Measurements from ENCODE around the gene IL4R. TPM values are rescaled to one million over a fixed set of nuclear protein-coding genes. Genes with fewer than 3 reads are reported as not detected.

IL4R gene
- total RNA-seq, 1 donor from 2014 or later = 9.6 TPM

GRCh38 chr16:27323781-27324561, 10.2 kb downstream of the IL4R start:
- Histone ChIP-seq H3K27ac (no peak overlapping the region), H3K4me2 (no peak overlapping the region), H3K79me2 (ENCODE audit: low read depth) (no peaks in the 10 kb centered on the region), H3K27me3 (peaks cover 4% of the 10 kb centered on the region), H3F3A (ENCODE audit: low read depth) (peaks cover 11% of the 10 kb centered on the region), H4K20me1 (ENCODE audit: low read depth) (peaks cover 17% of the 10 kb centered on the region), H3K9me3 (ENCODE audit: low read depth) (no peaks in the 10 kb centered on the region), H2AFZ (replicated peaks) (no peak overlapping the region), H3K4me3 (no peak overlapping the region), H3K36me3 (no peaks in the 10 kb centered on the region), H3K9ac (no peak overlapping the region), H3K4me1 (peaks cover 18% of the 10 kb centered on the region)
- Mint-ChIP-seq H3K4me3 (no peak overlapping the region), H3K4me1 (peaks cover 19% of the 10 kb centered on the region), H3K27me3 (ENCODE audit: insufficient read depth, low read depth) (peaks cover 10% of the 10 kb centered on the region), H3K27ac (no peak overlapping the region), H3K9me3 (peaks cover 2% of the 10 kb centered on the region), H3K36me3 (peaks cover under 1% of the 10 kb centered on the region)
- no peak for DNase-seq (ENCODE audit: low spot score)
- no peak for TF ChIP-seq EZH2phosphoT487 (IDR thresholded peaks at IDR 0.05)
- TF ChIP-seq EZH2 (IDR thresholded peaks at IDR 0.05) = no peak
- no peak for TF ChIP-seq CTCF (IDR thresholded peaks at IDR 0.05)

GRCh38 chr16:27324851-27325301, 11.1 kb downstream of the IL4R start:
- H3K4me1 ChIP-seq = peaks cover 18% of the 10 kb centered on the region
- DNase-seq (ENCODE audit: low spot score) = peak; percentile 32
- no peak overlapping the region for H3K9ac ChIP-seq
- H3K9me3 Mint-ChIP-seq = peaks cover 4% of the 10 kb centered on the region
- no peak overlapping the region for H2AFZ ChIP-seq (replicated peaks)
- peaks cover 21% of the 10 kb centered on the region for H3K4me1 Mint-ChIP-seq
- H3K4me2 ChIP-seq = no peak overlapping the region
- peaks cover 11% of the 10 kb centered on the region for H3F3A ChIP-seq (ENCODE audit: low read depth)
- H3K27me3 Mint-ChIP-seq (ENCODE audit: insufficient read depth, low read depth) = peaks cover 13% of the 10 kb centered on the region
- H3K9me3 ChIP-seq (ENCODE audit: low read depth) = no peaks in the 10 kb centered on the region
- no peak for TF ChIP-seq EZH2phosphoT487 (IDR thresholded peaks at IDR 0.05)
- no peak for TF ChIP-seq CTCF (IDR thresholded peaks at IDR 0.05)
- no peak for TF ChIP-seq EZH2 (IDR thresholded peaks at IDR 0.05)
- no peaks in the 10 kb centered on the region for H3K36me3 ChIP-seq
- H3K4me3 ChIP-seq = no peak overlapping the region
- peaks cover 17% of the 10 kb centered on the region for H4K20me1 ChIP-seq (ENCODE audit: low read depth)
- no peak overlapping the region for H3K27ac ChIP-seq
- H3K27ac Mint-ChIP-seq = no peak overlapping the region
- no peaks in the 10 kb centered on the region for H3K36me3 Mint-ChIP-seq
- no peak overlapping the region for H3K4me3 Mint-ChIP-seq
- peaks cover 4% of the 10 kb centered on the region for H3K27me3 ChIP-seq
- no peaks in the 10 kb centered on the region for H3K79me2 ChIP-seq (ENCODE audit: low read depth)

- no peak overlapping the region for H3K27ac Mint-ChIP-seq
Observed at GRCh38 chr16:27325736-27326135, 12.0 kb downstream of the IL4R start.

More at GRCh38 chr16:27325736-27326135, 12.0 kb downstream of the IL4R start:
- DNase-seq (ENCODE audit: low spot score) = no peak
- no peak overlapping the region for H2AFZ ChIP-seq (replicated peaks)
- H3F3A ChIP-seq (ENCODE audit: low read depth) = peaks cover 11% of the 10 kb centered on the region
- no peak for TF ChIP-seq EZH2 (IDR thresholded peaks at IDR 0.05)
- TF ChIP-seq CTCF (IDR thresholded peaks at IDR 0.05) = no peak
- no peak for TF ChIP-seq EZH2phosphoT487 (IDR thresholded peaks at IDR 0.05)
- H3K4me2 ChIP-seq = no peak overlapping the region
- Mint-ChIP-seq H3K4me3 (no peak overlapping the region), H3K9me3 (peaks cover 4% of the 10 kb centered on the region), H3K36me3 (no peaks in the 10 kb centered on the region), H3K4me1 (peaks cover 26% of the 10 kb centered on the region), H3K27me3 (ENCODE audit: insufficient read depth, low read depth) (peaks cover 14% of the 10 kb centered on the region)
- peaks cover 4% of the 10 kb centered on the region for H3K27me3 ChIP-seq
- peaks cover 17% of the 10 kb centered on the region for H4K20me1 ChIP-seq (ENCODE audit: low read depth)
- no peaks in the 10 kb centered on the region for H3K9me3 ChIP-seq (ENCODE audit: low read depth)
- peaks cover 18% of the 10 kb centered on the region for H3K4me1 ChIP-seq
- H3K4me3 ChIP-seq = no peak overlapping the region
- no peak overlapping the region for H3K27ac ChIP-seq
- H3K9ac ChIP-seq = no peak overlapping the region
- no peaks in the 10 kb centered on the region for H3K36me3 ChIP-seq
- no peaks in the 10 kb centered on the region for H3K79me2 ChIP-seq (ENCODE audit: low read depth)
